ENCODE results near the gene FHIT. TPM values are rescaled to one million over a fixed set of nuclear protein-coding genes. Genes with fewer than 3 reads are reported as not detected.
A peak's percentile ranks its signal among the peaks of the same experiment; 100 is the strongest.

FHIT gene
- polyA plus RNA-seq, 1 of the 3 experiments (the other 2 are of a cell fraction) = 0.41 TPM

- TF ChIP-seq POLR2AphosphoS5 (IDR thresholded peaks at IDR 0.05; ENCODE audit: low read depth, low read length) = no peak
- TF ChIP-seq REST (IDR thresholded peaks at IDR 0.05; ENCODE audit: low read depth, low read length) = no peak
- TF ChIP-seq NFIC (IDR thresholded peaks at IDR 0.05; ENCODE audit: borderline replicate concordance) = no peak
- peak; percentile 13; the same call in 1 of the 2 replicates for TF ChIP-seq SMC3 (IDR thresholded peaks at IDR 0.05; ENCODE audit: low read depth, low read length)
- TF ChIP-seq MXI1 (IDR thresholded peaks at IDR 0.05; ENCODE audit: low read depth, low read length) = no peak
- no peak for TF ChIP-seq USF2 (IDR thresholded peaks at IDR 0.05; ENCODE audit: borderline replicate concordance, low read depth, low read length)
- no peak for TF ChIP-seq EP300 (IDR thresholded peaks at IDR 0.05; ENCODE audit: borderline replicate concordance in 1 of 2, low read depth in 1 of 2, low read length in 1 of 2)
These were observed 496.2 kb downstream of the FHIT start (continued) for GRCh38 chr3:60755094-60755493.

GRCh38 chr3:60754617-60755016 is 496.6 kb downstream of the FHIT start:
- ChIA-PET POLR2A (no interaction called here), CTCF (interaction anchor here (1.3 to 2.1 kb wide), 3 partner anchors 11 to 627 kb away, joined by 3 to 6 read pairs (median 5); no protein-coding TSS in a partner anchor)
- Histone ChIP-seq H3K9me3 (no peaks in the 10 kb centered on the region), H4K20me1 (ENCODE audit: insufficient read depth) (no peaks in the 10 kb centered on the region), H3K4me2 (0 out of 2 replicates have a peak overlapping the region, but pooled peaks have one; percentile 21), H3K9me2 (no peaks in the 10 kb centered on the region), H3K4me1 (ENCODE audit: control insufficient read depth in 1 of 2, insufficient read depth in 2 of 2, low read depth in 1 of 2, low read length in 1 of 2) (peaks cover 0 to 2% of the 10 kb centered on the region in 2 experiments; a peak in 2 of 4 replicates), H3K36me3 (replicated peaks in 1 of 2; ENCODE audit: control insufficient read depth in 1 of 2, insufficient read depth in 2 of 2, low read length in 1 of 2) (no peaks in the 10 kb centered on the region), H3F3A (replicated peaks; ENCODE audit: insufficient read depth) (peaks cover 18% of the 10 kb centered on the region), H2AFZ (ENCODE audit: low read depth) (no peak overlapping the region), H3K9ac (no peak overlapping the region), H3K4me3 (ENCODE audit: low read depth in 2 of 2, low read length in 1 of 2) (no peak overlapping the region; a peak in 1 of 4 replicates), H3K79me2 (ENCODE audit: insufficient read depth) (no peaks in the 10 kb centered on the region), H3K27ac (ENCODE audit: low read depth in 2 of 2, low read length in 1 of 2) (peak overlapping the region in 1 of 2 experiments; percentile 41; a peak in 1 of 4 replicates), H3K27me3 (ENCODE audit: insufficient read depth) (no peaks in the 10 kb centered on the region)
- DNase-seq = no peak
- WGBS (ENCODE audit: low lambda C conversion rate) = 35% methylated on average over 1 of the region's 1 CpG
- TF ChIP-seq EP300 (IDR thresholded peaks at IDR 0.05; ENCODE audit: borderline replicate concordance in 1 of 2, low read depth in 1 of 2, low read length in 1 of 2) (0 out of 4 replicates have a peak, but pooled peaks of 1 of the 2 experiments have one; percentile 29), TCF12 (IDR thresholded peaks at IDR 0.05) (peak; percentile 50), JUND (IDR thresholded peaks at IDR 0.05) (peak; percentile 69), USF1 (IDR thresholded peaks at IDR 0.05; ENCODE audit: borderline replicate concordance, low read depth) (no peak), EZH2phosphoT487 (IDR thresholded peaks at IDR 0.05; ENCODE audit: borderline replicate concordance, low read depth) (no peak), FOSL2 (IDR thresholded peaks at IDR 0.05; ENCODE audit: borderline replicate concordance, low read depth) (peak; percentile 42; the same call in 1 of the 2 replicates), PBX3 (IDR thresholded peaks at IDR 0.05) (peak; percentile 89), GATA2 (CRISPR knock-in tag; IDR thresholded peaks at IDR 0.05) (no peak), ZBTB33 (IDR thresholded peaks at IDR 0.05; ENCODE audit: borderline replicate concordance, low read depth) (no peak), RFX5 (IDR thresholded peaks at IDR 0.05; ENCODE audit: low read length) (no peak)
